CD14-positive monocyte (primary cell): ENCODE measurements around the gene BCORL1. TPM values are rescaled to one million over a fixed set of nuclear protein-coding genes. Genes with fewer than 3 reads are reported as not detected.

Experiments used
- DNase-seq, 3 donors: peaks; one replicate each; pipeline ENCODE4 v3.0.0-alpha.2; 2011 to 2022
- H2AFZ ChIP-seq: 2 replicates; pipeline ENCODE4 v1.6.0; 2012; ENCODE audit warnings: mild to moderate bottlenecking, low read depth, low read length, inconsistent platforms; ENCODE audit not compliant: insufficient read depth, poor library complexity, severe bottlenecking
- H3K27ac ChIP-seq, 2 donors: 1 replicate in 1 of 2; 2 replicates in 1 of 2; pipeline ENCODE4 v1.5.1; 2012 to 2013; ENCODE audit warnings: low read length in 2 of 2, control low read depth in 1 of 2, inconsistent platforms in 1 of 2, low read depth in 1 of 2, mild to moderate bottlenecking in 1 of 2
- H3K27me3 ChIP-seq, 2 donors: one replicate each; pipeline versions ENCODE4 v1.6.0 to v1.6.1; 2011 to 2013; ENCODE audit warnings: low read length in 2 of 2; ENCODE audit not compliant: control insufficient read depth in 2 of 2, insufficient read depth in 2 of 2
- H3K36me3 ChIP-seq, 2 donors: replicated peaks in 1 of 2; 1 replicate in 1 of 2; 2 replicates in 1 of 2; pipeline versions ENCODE4 v1.5.1 to v1.6.1; 2012 to 2013; ENCODE audit warnings: low read length in 2 of 2, control low read depth in 1 of 2, inconsistent platforms in 1 of 2, mild to moderate bottlenecking in 1 of 2; ENCODE audit not compliant: insufficient read depth in 2 of 2, control insufficient read depth in 1 of 2
- H3K4me1 ChIP-seq, 2 donors: 1 replicate in 1 of 2; 2 replicates in 1 of 2; pipeline versions ENCODE4 v1.5.1 to v1.6.1; 2012 to 2013; ENCODE audit warnings: low read length in 2 of 2, control low read depth in 1 of 2, inconsistent platforms in 1 of 2, mild to moderate bottlenecking in 1 of 2, moderate library complexity in 1 of 2; ENCODE audit not compliant: insufficient read depth in 2 of 2, control insufficient read depth in 1 of 2
- H3K4me2 ChIP-seq: replicated peaks from 2 replicates; pipeline ENCODE3; 2012; ENCODE audit warnings: low read length, moderate library complexity, mild to moderate bottlenecking; ENCODE audit not compliant: poor library complexity, severe bottlenecking; ENCODE audit errors: extremely low read depth
- H3K4me3 ChIP-seq, 3 experiments: fragments of 200-600 bp in 1 of 3; sonication (generic) in 1 of 3; replicated peaks in 1 of 3; 1 replicate in 2 of 3; 2 replicates in 1 of 3; pipeline ENCODE4 v1.5.1; 2011 to 2013; ENCODE audit warnings: low read length in 3 of 3, mild to moderate bottlenecking in 3 of 3, control low read depth in 2 of 3, low read depth in 2 of 3, inconsistent platforms in 1 of 3, moderate library complexity in 1 of 3
- H3K79me2 ChIP-seq: 2 replicates; pipeline ENCODE4 v1.6.0; 2012; ENCODE audit warnings: mild to moderate bottlenecking, control low read depth, inconsistent platforms, low read length, moderate library complexity; ENCODE audit not compliant: insufficient read depth
- H3K9ac ChIP-seq: 2 replicates; pipeline ENCODE4 v1.6.0; 2017; ENCODE audit warnings: low read length, mild to moderate bottlenecking; ENCODE audit not compliant: insufficient read depth, poor library complexity, severe bottlenecking
- H3K9me3 ChIP-seq, 2 donors: replicated peaks in 1 of 2; 1 replicate in 1 of 2; 2 replicates in 1 of 2; pipeline versions ENCODE4 v1.5.1 to v1.6.1; 2012 to 2013; ENCODE audit warnings: low read length in 2 of 2, control low read depth in 1 of 2; ENCODE audit not compliant: control insufficient read depth in 1 of 2, insufficient read depth in 1 of 2
- H4K20me1 ChIP-seq: 2 replicates; pipeline ENCODE4 v1.6.0; 2012; ENCODE audit warnings: mild to moderate bottlenecking, low read length, control low read depth, moderate library complexity; ENCODE audit not compliant: insufficient read depth
- H3K27ac Mint-ChIP-seq, 7 donors: one replicate each; pipeline ENCODE4 v1.8.0; 2020; ENCODE audit warnings: mild to moderate bottlenecking in 7 of 7, mixed read lengths in 7 of 7, moderate library complexity in 6 of 7, inconsistent platforms in 2 of 7
- H3K27me3 Mint-ChIP-seq, 3 donors: one replicate each; pipeline ENCODE4 v1.8.0; 2021 to 2022; ENCODE audit warnings: low read depth in 3 of 3, mild to moderate bottlenecking in 3 of 3, mixed read lengths in 3 of 3, moderate library complexity in 3 of 3, inconsistent platforms in 1 of 3
- H3K36me3 Mint-ChIP-seq, 2 donors: one replicate each; pipeline ENCODE4 v1.8.0; 2020; ENCODE audit warnings: mixed read lengths in 2 of 2, inconsistent platforms in 1 of 2, mild to moderate bottlenecking in 1 of 2
- H3K4me1 Mint-ChIP-seq: one replicate; pipeline ENCODE4 v1.8.0; 2020; ENCODE audit warnings: mild to moderate bottlenecking, mixed read lengths
- H3K4me3 Mint-ChIP-seq, 2 donors: one replicate each; pipeline ENCODE4 v1.8.0; 2020; ENCODE audit warnings: mild to moderate bottlenecking in 2 of 2, mixed read lengths in 2 of 2, moderate library complexity in 1 of 2
- H3K9me3 Mint-ChIP-seq, 7 donors: one replicate each; pipeline ENCODE4 v1.8.0; 2020 to 2022; ENCODE audit warnings: mixed read lengths in 7 of 7, mild to moderate bottlenecking in 6 of 7, moderate library complexity in 6 of 7, inconsistent platforms in 2 of 7
- CTCF ChIP-seq: fragments of 200-600 bp; IDR thresholded peaks from one replicate; pipeline ENCODE4 v1.8.0; 2022; ENCODE audit warnings: antibody characterized with exemption, mild to moderate bottlenecking
- whole genome bisulfite sequencing: methylation state at CpG from one replicate; pipeline ENCODE4 v1.1.5; 2013; ENCODE audit warnings: missing lambda C conversion rate; ENCODE audit not compliant: insufficient coverage; 5-methylcytosine and 5-hydroxymethylcytosine counted together
- intact Hi-C, 2 donors: fragments of 100-400 bp; cut with micrococcal nuclease; formaldehyde crosslinking; loops; one replicate each; pipeline versions ENCODE4 v1.15.0 to v1.15.1; 2023
- polyA plus RNA-seq, 3 donors: library from polyadenylated mRNA; depleted of rRNA in 1 of 3; unstranded in 2 of 3; stranded (reverse) in 1 of 3; fragments of 300-500 nt in 2 of 3; fragments of >200 nt in 1 of 3; fragmentation: Illumina TruSeq in 2 of 3; gene quantifications; 1 replicate in 2 of 3; 2 replicates in 1 of 3; pipeline ENCODE4 v1.2.3, GENCODE V29; 2012 to 2021

BCORL1 gene
- polyA plus RNA-seq, 3 donors: 0.69 to 2.4 (median 0.72) TPM

DNA sequence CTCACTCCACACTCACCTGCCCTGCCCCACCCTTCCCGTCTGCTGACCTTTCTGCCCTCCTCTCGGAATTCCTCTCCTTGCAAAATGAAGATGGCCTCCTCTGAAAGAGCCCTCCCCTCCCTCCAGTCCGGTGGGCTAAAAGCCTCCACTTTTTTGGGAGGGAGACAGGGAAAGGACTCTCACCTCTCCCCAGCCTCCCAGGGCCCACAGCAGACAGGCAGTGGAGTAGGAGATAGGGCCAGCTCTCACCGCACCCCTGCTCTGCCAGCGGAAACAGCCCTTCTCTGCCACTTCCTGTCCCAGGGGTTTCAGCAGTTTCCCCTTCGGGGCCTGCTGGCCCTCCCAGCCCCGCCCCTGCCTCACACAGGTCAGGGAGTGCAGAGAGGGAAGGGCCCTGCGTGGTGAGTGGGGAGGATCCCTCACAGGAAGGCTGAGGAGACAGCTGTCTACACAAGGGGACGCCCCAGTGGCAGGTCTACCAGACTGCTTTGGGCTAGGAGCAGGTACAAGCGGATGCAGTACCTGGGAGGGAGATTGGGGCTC is 109.6 kb downstream of the BCORL1 start:
- intact Hi-C loops: no loop called here
- Mint-ChIP-seq H3K27me3 (peaks cover 0 to 7% (median 1%) of the 10 kb centered on the region in 3 donors), H3K27ac (peak overlapping the region; percentile 96 to 98 (median 97)), H3K4me3 (peak overlapping the region; percentile 71 to 86), H3K4me1 (peaks cover 70% of the 10 kb centered on the region), H3K9me3 (peaks cover 0 to 2% (median 0%) of the 10 kb centered on the region in 7 donors), H3K36me3 (peaks cover 8 to 9% of the 10 kb centered on the region in 2 donors)
- Histone ChIP-seq H3K4me2 (peak overlapping the region; percentile 66), H3K4me3 (peak overlapping the region in 2 of 3 experiments; percentile 26 to 65), H3K27me3 (no peaks in the 10 kb centered on the region), H4K20me1 (peaks cover 68% of the 10 kb centered on the region), H3K9ac (peak overlapping the region; percentile 67), H3K4me1 (peaks cover 74 to 87% of the 10 kb centered on the region in 2 donors), H3K27ac (peak overlapping the region; percentile 80 to 94), H2AFZ (no peak overlapping the region), H3K9me3 (no peaks in the 10 kb centered on the region), H3K36me3 (peaks cover 0 to 5% of the 10 kb centered on the region in 2 donors), H3K79me2 (peaks cover 99% of the 10 kb centered on the region)
- TF ChIP-seq CTCF: no peak
- peak; percentile 76 to 80 (median 79) for DNase-seq
- no CpG with 5 or more reads among the region's 10 CpGs for WGBS

GRCh38 chrX:130093271-130093670 is 110.8 kb downstream of the BCORL1 start:
- Histone ChIP-seq H3K4me2 (no peak overlapping the region), H3K36me3 (peaks cover 0 to 5% of the 10 kb centered on the region in 2 donors), H3K27me3 (no peaks in the 10 kb centered on the region), H3K4me1 (peaks cover 69 to 84% of the 10 kb centered on the region in 2 donors), H3K27ac (peak overlapping the region; percentile 51 to 80), H3K9me3 (no peaks in the 10 kb centered on the region), H3K79me2 (peaks cover 99% of the 10 kb centered on the region), H3K9ac (no peak overlapping the region), H4K20me1 (peaks cover 79% of the 10 kb centered on the region), H2AFZ (no peak overlapping the region), H3K4me3 (no peak overlapping the region)
- no peak for DNase-seq
- H3K4me1 Mint-ChIP-seq: peaks cover 71% of the 10 kb centered on the region
- TF ChIP-seq CTCF: no peak
- H3K27me3 Mint-ChIP-seq: peaks cover 0 to 10% (median 1%) of the 10 kb centered on the region in 3 donors
- peaks cover 0 to 2% (median 0%) of the 10 kb centered on the region in 7 donors for H3K9me3 Mint-ChIP-seq
- peaks cover 5 to 9% of the 10 kb centered on the region in 2 donors for H3K36me3 Mint-ChIP-seq
- H3K4me3 Mint-ChIP-seq: no peak overlapping the region
- intact Hi-C loops: no loop called here
- no CpG with 5 or more reads among the region's 2 CpGs for WGBS
- H3K27ac Mint-ChIP-seq: peak overlapping the region in 4 of 7 donors; percentile 79 to 98 (median 96)
